22Rv1 (cell line): Measurements from ENCODE around the gene TNFAIP8.

Experiments
- CTCF ChIP-seq: fragments of 450-650 bp; IDR thresholded peaks from 2 replicates; pipeline ENCODE4 v1.5.1; 2017; ENCODE audit warnings: mild to moderate bottlenecking
- ZFX ChIP-seq: fragments of 450-650 bp; IDR thresholded peaks from 2 replicates; pipeline ENCODE4 v1.6.1; 2017; ENCODE audit warnings: antibody characterized with exemption, borderline replicate concordance

GRCh38 chr5:119410448-119411159, 54.8 kb downstream of the TNFAIP8 start:
- no peak for TF ChIP-seq CTCF
- TF ChIP-seq ZFX, result no peak
